HG03280 (cell line): ENCODE results near the gene ERCC2.

Experiments used
- ATAC-seq: cut with Tn5 transposase; IDR thresholded peaks from one replicate; pipeline ENCODE4 v1.9.1; 2021; ENCODE audit warnings: mild to moderate bottlenecking, moderate library complexity; ENCODE audit not compliant: unreplicated experiment

ERCC2 gene

DNA sequence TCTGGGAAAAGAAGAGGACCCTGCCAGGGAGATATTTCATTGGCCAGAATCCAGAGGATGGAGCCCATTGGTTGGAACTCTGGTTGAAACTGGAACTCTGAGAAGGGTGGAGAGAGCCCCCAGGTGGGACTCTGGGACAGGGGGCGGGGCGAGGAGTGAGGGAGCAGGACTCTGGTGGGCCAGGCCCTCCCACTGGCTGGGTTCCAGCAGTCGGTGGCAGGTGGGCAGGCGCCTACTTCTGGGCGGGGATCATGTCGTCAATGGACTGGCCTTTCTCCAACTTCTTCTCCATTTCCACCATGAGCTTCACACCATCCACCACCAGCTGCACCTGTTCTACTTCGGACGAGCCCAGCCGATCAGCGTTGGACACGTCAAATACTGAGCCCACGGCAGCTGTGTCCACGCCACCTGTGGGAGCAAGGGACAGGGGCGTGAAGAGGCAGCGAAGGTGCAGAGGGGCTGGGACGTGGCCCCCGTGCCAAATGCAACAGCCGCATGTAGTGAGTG lies 63.8 kb downstream of the ERCC2 start:
- no peak for ATAC-seq

DNA sequence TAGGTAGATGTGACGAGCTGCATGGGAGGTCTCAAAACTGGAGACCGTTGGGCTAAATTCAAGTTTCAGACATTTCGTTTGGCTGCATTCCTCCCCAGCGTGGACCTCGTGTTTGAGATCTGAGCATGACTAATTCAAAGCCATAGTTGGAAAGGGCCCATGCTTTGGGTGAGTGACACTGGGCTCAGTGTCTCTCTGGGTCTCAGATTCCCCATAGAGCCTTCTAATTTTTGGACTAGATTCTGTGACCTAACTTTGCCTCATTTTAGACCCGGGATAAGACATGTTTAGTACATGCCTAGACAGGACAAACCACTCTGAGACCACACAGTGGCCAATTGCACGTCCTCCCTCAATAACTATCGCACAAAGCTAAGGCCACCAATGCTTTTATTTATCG lies 64.3 kb downstream of the ERCC2 start:
- ATAC-seq = no peak

DNA sequence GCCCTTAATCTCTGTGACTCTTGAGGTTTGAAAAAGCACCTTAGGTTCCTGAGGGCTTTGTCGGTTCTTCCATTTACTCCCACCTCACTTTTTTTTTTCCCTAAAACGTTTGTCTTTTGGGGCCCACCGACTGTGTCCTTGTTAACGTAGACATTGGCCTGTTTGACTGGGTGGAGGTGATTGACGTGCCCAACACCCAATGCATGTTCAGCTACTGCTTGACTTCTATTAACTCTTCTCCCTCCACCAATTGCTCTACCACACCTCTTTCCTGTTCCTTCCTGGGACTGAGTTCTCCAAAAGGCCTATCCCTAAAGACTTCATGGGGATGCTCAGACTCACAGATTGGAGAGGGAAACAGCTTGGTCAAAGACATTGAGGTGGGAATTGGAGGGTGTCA lies 65.0 kb downstream of the ERCC2 start:
- no peak for ATAC-seq

DNA sequence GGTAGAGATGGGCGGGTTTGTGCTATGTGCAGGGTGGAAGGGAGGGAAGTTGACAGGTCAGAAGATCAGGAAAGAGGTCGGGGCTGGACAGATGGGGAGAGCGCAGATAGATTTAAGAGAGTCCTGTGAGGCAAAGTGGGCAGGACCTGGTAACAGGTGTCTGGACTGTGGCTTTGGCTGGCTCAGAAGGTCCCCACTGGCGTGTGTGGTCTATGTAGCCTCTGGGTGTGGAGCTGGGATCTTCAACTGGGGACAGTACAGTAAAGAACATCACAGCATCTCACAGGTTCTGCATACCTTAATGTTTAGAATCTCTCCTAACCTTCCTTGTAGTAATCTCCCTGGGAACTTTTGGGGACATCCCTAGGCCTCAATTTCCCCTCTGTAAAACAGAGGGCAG lies 65.4 kb downstream of the ERCC2 start:
- ATAC-seq = no peak

DNA sequence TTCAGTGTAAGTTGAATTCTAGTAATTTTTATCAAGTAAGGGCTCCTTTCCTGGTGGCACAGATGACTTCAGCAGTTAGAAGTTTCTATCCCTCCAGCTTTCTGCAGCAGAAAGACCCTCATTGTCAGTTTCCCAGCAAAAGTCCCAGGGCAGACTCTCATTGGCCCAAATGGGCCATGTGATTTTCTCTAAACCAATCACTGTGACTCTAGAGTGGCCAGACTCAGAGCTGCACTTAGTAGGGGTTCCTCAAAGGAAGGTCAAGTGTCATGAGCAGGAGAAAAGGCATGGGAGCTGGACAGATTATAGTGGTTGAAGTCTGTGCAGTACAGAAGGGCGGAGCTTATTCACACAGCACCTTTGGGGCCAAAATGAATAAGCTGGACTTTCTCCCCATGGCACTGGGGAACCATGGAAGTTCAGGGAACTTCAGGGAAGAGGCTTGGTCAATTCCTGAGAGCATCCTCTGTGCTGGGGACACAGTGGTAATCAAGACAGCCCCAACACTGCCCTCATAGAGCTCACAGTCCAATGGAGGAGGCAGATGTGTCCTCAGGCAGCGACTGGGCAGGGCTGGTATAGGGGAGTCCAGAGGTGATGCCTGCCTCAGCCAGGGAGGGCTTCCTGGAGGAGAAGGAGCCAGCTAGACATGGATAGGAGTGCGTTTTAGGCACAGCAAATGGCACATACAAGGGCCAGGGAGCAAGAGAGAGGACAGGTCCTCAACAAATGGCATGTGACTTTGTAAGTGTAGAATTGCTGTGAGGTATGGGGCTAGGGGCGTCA lies 66.0 kb downstream of the ERCC2 start:
- no peak for ATAC-seq

DNA sequence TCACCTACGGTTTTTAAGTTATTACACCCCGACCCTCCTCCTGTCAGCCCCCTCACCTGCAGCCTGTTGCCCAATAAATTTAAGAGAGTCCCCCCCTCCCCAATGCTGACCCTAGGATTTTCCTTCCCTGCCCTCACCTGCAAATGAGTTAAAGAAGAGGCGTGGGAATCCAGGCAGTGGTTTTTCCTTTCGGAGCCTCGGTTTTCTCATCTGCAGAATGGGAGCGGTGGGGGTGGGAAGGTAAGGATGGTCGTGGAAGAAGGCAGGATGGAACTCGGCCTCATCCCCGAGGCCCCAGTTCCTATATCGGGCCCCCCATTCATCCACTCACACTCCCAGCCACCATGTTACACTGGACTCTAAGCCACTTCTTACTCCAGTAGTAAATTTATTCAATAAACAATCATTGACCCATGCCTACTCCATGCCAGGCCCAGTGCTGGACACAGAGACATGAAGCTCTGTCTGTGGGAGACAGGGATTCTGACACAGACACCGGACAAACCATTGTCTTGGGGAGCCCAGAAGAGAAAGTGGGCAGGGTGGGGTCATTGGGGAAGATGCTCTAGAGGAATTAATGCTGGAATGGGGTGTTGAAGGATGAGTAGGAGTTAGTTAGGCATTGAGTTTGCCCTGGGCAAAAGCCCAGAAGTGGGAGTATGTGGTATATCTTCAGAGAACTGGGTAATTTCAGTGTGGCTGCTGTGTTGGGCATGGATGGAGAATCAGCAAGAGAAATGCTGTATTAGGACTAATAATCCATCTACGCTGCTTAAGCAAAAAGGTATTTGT lies 66.9 kb downstream of the ERCC2 start:
- ATAC-seq = no peak

DNA sequence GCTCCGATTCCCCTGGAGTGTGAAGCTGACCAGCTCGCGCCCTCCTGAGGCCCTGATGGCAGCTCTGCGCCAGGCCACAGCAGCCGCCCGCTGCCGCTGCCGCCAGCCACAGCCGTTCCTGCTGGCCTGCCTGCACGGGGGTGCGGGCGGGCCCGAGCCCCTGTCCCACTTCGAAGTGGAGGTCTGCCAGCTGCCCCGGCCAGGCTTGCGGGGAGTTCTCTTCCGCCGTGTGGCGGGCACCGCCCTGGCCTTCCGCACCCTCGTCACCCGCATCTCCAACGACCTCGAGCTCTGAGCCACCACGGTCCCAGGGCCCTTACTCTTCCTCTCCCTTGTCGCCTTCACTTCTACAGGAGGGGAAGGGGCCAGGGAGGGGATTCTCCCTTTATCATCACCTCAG lies 68.0 kb downstream of the ERCC2 start:
- ATAC-seq = no peak
